ENCODE results near the gene MMAB.

Gene MMAB

GRCh38 chr12:109538191-109538863 lies 35.0 kb downstream of the MMAB start:
- no peak for DNase-seq (ENCODE audit: low spot score)

- no peak for DNase-seq (ENCODE audit: low spot score)
Observed at GRCh38 chr12:109537136-109537535, 36.2 kb downstream of the MMAB start.

GRCh38 chr12:109535863-109536250 lies 37.4 kb downstream of the MMAB start:
- no peak for DNase-seq (ENCODE audit: low spot score)

- no peak for DNase-seq (ENCODE audit: low spot score)
Observed at GRCh38 chr12:109535231-109535862, 38.0 kb downstream of the MMAB start.

- DNase-seq (ENCODE audit: low spot score): no peak
Observed at GRCh38 chr12:109534456-109534855, 38.8 kb downstream of the MMAB start.

- DNase-seq (ENCODE audit: low spot score): no peak
Observed at GRCh38 chr12:109533487-109533740, 39.9 kb downstream of the MMAB start.

- DNase-seq (ENCODE audit: low spot score): no peak
Observed at GRCh38 chr12:109532721-109533486, 40.4 kb downstream of the MMAB start.

GRCh38 chr12:109531411-109531810 lies 41.9 kb downstream of the MMAB start:
- DNase-seq (ENCODE audit: low spot score): no peak

GRCh38 chr12:109529691-109530640 lies 43.3 kb downstream of the MMAB start:
- no peak for DNase-seq (ENCODE audit: low spot score)

GRCh38 chr12:109527489-109528123 lies 45.7 kb downstream of the MMAB start:
- no peak for DNase-seq (ENCODE audit: low spot score)

- no peak for DNase-seq (ENCODE audit: low spot score)
Observed at GRCh38 chr12:109525279-109525585, 48.1 kb downstream of the MMAB start.

- DNase-seq (ENCODE audit: low spot score): no peak
Observed at GRCh38 chr12:109524466-109525278, 48.6 kb downstream of the MMAB start.

GRCh38 chr12:109523504-109523903 lies 49.8 kb downstream of the MMAB start:
- no peak for DNase-seq (ENCODE audit: low spot score)

GRCh38 chr12:109523071-109523470 lies 50.2 kb downstream of the MMAB start:
- DNase-seq (ENCODE audit: low spot score): no peak

GRCh38 chr12:109521831-109522230 lies 51.5 kb downstream of the MMAB start:
- no peak for DNase-seq (ENCODE audit: low spot score)

GRCh38 chr12:109519787-109520186 lies 53.5 kb downstream of the MMAB start:
- DNase-seq (ENCODE audit: low spot score): no peak

- DNase-seq (ENCODE audit: low spot score): peak; percentile 81
Observed at GRCh38 chr12:109518820-109519665, 54.3 kb downstream of the MMAB start.

GRCh38 chr12:109517619-109518018 lies 55.7 kb downstream of the MMAB start:
- no peak for DNase-seq (ENCODE audit: low spot score)

- no peak for DNase-seq (ENCODE audit: low spot score)
Observed at GRCh38 chr12:109513977-109514376, 59.3 kb downstream of the MMAB start.

GRCh38 chr12:109513051-109513450 lies 60.3 kb downstream of the MMAB start:
- no peak for DNase-seq (ENCODE audit: low spot score)

Measured in HuH-7 (cell line).